T-helper 2 cell (primary cell): ENCODE measurements around the gene DAB2IP.
"Not testable (repeated sequence)": the region's sequence is repeated elsewhere in the genome, so short reads cannot be mapped to it uniquely, and the experiment has no call there.

ENCODE experiments used
- DNase-seq, 5 experiments: peaks; one replicate each; pipeline versions ENCODE4 v3.0.0 to v3.0.0-alpha.2; 2012 to 2022

Gene DAB2IP

GRCh38 chr9:121626012-121626411 is 25.4 kb upstream of the DAB2IP start:
- no peak for DNase-seq

DNA sequence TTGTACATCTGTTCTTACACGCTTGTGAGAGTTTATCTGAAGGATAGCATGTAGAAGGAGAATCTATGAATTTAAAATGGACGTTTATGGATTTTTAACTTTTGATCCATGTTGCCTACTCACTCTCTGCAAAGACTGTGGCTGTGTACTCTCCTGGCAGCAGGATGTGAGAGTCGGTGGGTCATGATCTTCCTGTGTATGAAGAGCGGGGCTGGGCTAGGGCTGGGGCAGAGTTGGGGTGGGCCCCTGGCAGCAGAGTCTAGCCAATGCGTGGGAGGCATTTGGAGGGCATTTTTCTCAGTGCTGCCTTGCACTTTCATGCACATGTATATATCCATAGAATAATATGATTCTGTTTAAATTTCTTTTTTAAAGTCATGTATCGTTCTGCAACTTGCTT is 24.0 kb upstream of the DAB2IP start:
- DNase-seq = no peak

DNA sequence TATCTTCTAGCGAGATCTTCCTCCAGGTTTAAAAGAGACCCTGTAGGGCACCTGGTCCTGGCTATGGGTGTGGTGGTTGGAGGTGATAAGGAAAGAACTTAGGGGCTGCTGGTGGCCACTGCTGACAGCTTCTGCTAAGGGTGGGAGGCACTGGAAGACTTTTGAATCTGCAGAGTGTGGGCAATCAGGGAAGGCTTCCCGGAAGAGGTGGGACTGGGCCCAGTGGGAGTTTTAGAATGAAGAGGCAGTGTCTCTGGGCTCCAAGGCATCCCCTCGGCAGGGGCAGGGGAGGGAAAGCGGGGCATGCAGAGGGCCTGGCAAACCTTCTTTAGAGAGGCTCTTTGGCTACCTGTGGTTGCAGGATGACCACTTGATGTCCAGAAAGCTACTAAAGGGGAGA is 23.0 kb upstream of the DAB2IP start:
- no peak for DNase-seq

DNA sequence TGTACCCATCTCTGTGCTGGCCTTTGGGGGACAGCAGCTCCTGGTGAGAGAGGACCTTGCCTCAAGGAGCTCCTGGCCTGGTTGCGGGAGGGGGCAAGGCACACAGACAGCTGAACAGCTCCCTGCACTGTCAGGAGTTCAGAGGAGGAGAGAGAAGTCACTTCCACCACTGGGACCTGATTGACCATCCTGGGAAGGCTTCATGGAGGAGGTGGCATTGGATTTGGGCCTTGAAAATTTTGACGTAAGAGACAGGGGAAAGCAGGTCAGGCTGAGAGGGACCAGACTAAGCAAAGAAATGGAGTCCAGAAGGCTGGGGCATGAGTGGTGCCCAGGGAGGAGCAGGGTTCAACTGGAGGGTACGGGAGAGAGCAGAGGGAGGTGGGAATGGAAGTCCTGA is 20.3 kb upstream of the DAB2IP start:
- DNase-seq = no peak

- DNase-seq = no peak
These were observed 19.4 kb upstream of the DAB2IP start for GRCh38 chr9:121631978-121632418.

GRCh38 chr9:121633119-121633714 is 18.2 kb upstream of the DAB2IP start:
- no peak for DNase-seq

DNA sequence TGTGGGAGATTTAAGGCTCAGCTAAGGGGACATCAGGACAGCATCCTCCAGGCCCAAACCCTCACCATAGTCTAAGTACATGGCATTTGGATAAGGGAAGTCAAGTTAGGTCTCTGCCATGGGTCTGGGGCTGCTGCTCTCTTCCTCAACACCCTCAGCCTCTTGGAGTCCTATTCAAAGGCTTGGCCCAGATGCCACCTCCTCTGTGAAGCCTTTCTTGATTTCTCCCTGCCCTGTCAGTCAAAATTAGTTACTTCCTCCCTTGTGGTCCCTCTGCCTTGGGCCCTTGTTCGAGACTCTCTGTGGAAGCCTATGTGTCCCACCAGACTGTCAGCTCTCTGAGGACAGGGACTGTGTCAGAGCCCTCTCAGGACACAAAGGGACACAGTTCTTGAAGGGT is 17.7 kb upstream of the DAB2IP start:
- DNase-seq = no peak

GRCh38 chr9:121634329-121635261 is 16.8 kb upstream of the DAB2IP start:
- no peak for DNase-seq

DNA sequence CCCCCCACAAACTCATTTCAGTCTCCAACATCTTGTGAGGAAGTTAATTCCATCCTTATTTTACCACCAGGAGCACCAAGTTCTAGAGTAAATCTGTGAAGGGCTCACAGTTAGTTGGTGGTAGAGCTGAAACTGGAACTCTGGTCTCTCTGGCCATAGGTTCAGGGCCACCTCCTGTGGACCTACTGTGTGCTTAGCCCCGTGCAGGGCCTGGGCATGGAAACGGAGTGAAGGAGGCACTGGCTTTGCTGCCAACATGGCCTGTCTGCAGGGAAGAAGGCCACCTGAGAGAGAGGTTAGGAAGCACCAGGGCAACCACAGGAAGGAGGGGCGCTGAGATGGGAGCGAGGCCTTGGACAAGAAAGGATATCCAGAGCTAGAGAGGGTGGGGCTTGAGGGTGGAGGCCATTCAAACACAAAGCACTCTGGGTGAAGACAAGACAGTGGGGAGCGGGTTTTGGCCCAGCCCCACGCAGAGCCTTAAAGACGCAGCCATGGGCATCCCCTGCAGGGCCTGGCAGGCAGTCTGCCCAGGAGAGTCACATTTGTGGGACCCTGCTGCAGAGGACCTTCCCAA is 16.0 kb upstream of the DAB2IP start:
- DNase-seq = no peak

DNA sequence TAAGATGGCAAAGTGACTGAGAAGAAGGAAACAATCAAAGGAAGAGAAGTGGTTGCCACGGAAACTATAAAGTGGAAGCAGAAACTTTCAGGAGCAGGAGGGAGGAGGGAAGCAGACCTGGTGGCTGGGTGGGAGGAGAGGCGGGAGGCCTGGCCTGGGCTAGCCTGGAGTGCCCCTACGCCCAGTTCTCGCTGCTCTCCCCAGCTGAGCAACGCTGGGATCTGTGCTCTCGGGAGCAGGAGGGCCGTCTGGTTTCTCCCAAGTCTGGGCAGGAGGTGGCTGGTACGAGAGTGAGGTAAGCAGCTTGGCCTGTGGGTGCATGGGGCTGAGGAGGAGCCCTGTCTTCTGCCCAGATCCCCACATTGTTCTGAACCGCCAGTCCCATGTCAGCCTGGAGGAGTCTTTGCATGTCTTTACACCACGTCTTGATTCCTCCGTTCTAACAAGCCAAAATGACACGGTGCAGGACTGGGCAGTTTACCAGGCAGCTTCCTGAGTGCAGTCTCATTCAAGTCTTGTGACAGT is 15.0 kb upstream of the DAB2IP start:
- no peak for DNase-seq

DNA sequence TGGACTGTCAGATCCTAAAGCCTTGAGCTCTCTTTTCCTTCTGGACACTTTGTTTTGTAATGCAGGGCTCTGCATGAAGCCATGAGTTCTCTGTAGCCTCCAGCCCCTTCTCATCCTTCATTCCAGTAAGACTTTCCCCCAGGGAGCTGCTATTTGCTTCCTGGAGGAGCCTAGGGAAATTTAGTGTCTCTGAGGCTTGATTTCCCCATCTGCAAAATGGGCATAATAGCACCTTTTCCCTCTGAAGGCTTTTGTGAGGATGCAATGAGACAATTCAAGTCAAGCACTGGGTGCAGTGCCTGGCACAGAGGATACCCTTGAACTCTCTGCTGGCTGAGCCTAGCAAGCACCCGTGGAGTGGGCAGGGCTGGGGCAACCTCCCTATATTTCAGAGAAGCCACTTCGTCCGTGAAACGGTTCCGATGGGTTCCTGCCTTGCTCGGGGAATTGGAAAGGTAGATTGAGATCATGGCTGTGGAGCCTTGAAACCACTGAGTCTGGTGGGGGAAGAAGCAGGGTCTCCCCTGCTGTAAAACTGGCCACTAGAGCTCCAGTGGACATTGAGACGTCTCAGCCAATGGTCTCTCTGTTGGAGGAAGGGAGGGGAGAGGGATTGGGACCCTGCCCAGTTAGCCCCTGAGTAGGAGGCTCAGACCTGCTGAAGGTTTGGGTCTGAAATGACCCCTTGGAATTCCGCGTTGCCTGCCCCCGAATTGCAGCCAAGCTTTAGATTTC is 14.3 kb upstream of the DAB2IP start:
- no peak for DNase-seq

DNA sequence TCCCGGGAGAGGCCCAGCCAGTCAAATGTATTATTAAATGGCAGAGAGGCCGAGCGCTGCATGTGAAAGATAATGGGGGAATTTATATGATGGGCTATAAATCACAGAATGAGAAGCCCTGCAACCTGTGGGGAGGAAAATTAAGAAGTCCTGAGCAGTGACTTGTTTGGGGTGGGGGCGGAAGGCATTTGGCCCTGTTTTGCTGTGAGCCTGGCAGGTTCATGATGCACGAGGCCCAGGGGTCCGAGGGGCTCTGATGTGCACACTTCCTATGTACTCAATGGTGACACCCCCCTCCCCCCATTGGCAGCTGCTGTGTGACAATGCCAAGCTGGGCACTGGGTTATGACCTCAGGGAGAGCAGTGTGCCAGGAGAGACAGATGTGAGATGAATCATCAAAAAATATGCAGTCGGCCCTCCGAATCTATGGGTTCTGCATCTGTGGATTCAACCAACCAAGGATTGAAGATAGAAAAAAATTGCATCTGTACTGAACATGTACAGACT is 13.7 kb upstream of the DAB2IP start:
- DNase-seq = no peak

DNA sequence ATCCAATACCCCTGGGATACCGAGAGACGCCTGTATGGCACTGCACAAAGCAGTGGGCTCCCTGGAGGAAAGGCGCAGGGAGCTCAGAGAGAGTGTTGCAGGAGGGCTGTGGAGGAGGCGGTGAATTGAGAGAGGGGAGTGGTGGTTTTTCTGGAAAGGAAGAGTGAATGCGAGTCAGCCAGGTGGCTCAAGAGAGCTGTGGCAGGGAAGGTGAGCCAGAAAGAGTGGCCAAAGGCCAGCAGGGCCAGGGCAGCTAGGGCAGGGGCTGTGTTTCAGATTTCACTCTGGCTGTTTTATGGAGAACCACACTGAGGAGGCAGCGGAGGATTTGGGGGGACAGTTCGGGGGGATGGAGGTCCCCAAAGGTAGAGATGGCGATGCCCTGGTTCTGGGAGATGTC is 13.0 kb upstream of the DAB2IP start:
- no peak for DNase-seq

GRCh38 chr9:121638901-121639592 is 12.4 kb upstream of the DAB2IP start:
- DNase-seq = no peak

GRCh38 chr9:121639619-121640018 is 11.8 kb upstream of the DAB2IP start:
- no peak for DNase-seq

DNA sequence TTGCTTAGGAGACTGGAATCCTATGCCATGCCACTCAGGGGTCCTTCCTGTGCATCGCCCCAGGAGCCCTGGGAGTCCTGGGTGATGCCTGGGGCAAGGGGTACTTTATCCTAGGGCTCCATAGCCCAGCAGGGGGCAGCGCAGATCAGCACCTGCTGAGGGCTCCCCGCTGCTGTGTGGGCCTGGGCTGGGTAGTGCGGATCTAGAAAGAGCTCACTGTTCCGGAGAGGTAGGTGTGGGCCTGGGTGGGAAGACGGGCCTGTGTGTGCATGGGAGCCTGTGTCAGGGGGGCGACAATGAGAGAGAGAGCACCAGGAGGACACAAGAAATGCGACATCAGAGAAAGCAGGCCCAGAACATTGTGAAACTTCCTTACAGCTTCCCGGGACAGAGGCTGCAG is 11.4 kb upstream of the DAB2IP start:
- peak in 1 of 5 experiments; percentile 15 for DNase-seq

GRCh38 chr9:121640491-121641223 is 10.8 kb upstream of the DAB2IP start:
- DNase-seq = no peak

DNA sequence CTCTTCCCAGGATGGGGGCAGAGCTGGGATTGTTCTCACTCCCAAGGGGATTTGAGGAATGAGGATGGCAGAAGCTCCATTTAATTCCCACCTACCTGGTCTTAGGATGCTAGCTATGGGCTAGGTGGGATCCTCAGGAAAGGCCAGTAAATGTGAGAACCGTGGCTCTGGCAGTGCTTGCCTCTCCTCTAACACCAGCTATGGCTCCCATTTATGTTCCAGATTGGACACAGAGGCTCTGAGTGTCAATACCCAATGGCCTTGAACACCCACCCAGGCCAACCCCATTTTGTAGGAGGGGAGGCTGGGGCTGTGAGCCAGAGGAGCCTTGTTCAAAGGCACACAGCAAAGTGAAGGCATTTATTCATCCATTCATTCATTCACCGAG is 10.2 kb upstream of the DAB2IP start:
- DNase-seq = no peak

DNA sequence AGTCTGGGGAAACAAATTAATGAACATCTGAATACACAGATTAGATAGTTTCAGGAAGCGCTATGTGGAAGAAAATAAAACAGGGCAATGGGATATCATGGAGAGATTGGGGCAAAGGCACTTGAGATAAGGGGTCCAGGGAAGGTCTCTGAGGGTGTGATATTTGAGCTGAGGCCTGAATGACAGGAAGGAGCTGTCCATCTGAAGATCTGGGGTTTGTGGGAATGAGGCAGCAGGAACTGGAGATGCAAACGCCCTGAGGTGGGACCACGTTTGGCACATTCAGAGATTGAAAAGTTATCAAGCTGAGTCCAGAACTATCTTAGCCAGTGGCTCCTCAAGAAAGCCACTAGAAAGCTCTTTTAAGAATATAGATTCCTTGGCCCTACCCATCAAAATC is 8.7 kb upstream of the DAB2IP start:
- DNase-seq = no peak

DNA sequence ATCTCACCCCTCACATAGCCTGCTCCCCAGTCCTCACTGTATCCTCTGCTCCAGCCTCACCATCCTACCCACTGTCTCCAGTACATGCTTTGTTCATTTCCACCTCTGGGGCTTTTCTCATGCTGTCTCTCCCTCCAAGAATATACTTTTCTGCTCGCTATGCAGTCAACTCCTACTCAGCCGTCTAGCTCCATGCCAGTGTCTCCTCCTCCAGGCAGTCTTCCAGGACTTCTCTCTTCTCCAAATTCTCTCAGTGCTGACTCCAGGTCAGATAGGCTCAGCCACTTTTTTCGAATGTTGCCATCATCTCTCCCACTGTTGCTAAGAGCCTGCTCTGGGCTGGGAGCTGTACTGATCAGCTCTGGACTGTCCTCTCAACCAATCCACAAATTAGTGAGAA is 8.0 kb upstream of the DAB2IP start:
- no peak for DNase-seq

DNA sequence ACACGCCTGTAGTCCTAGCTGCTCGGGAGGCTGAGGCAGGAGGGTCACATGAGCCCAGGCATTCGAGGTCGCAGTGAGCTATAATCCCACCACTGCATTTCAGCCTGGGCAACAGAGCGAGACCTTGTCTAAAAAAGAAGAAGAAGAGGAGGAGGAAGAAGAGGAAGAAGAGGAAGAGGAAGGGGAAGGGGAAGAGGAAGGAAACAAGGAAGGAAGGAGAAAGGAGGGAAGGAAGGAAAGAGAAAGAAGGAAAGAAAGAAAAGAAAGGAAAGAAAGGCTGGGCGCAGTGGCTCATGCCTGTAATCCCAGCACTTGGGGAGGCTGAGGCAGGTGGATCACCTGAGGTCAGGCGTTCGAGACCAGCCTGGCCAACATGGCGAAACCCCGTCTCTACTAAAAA is 7.4 kb upstream of the DAB2IP start:
- DNase-seq = not testable (repeated sequence)
